ENCODE data around the gene ITLN1.

DNA sequence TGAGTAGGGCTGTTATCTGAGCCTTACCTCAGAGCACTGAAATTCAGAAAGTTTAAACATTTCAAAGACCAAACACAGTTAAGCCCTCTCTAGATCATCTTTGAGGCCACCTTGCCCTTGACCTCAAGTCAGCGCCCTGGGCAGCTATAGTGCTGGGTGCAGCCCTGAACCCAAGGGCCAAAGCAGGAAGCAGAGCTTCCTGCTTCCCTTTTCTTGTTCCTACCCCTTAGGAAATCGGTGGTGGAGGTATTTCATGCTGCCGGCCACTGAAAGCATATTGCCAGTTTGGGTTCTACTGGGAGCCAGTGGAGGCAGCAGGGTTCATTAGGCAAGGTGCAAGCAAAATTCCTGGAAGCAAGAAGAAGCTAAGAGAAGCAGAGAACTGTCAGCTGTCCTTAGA, 48.4 kb downstream of the ITLN1 start:
- TF ChIP-seq, protein P1, sequence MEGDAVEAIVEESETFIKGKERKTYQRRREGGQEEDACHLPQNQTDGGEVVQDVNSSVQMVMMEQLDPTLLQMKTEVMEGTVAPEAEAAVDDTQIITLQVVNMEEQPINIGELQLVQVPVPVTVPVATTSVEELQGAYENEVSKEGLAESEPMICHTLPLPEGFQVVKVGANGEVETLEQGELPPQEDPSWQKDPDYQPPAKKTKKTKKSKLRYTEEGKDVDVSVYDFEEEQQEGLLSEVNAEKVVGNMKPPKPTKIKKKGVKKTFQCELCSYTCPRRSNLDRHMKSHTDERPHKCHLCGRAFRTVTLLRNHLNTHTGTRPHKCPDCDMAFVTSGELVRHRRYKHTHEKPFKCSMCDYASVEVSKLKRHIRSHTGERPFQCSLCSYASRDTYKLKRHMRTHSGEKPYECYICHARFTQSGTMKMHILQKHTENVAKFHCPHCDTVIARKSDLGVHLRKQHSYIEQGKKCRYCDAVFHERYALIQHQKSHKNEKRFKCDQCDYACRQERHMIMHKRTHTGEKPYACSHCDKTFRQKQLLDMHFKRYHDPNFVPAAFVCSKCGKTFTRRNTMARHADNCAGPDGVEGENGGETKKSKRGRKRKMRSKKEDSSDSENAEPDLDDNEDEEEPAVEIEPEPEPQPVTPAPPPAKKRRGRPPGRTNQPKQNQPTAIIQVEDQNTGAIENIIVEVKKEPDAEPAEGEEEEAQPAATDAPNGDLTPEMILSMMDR (tag by site-specific recombination; IDR thresholded peaks at IDR 0.05): no peak
- TF ChIP-seq ZBTB7A (tag by site-specific recombination; IDR thresholded peaks at IDR 0.05; ENCODE audit: low read depth): no peak
- no peak for TF ChIP-seq ZNF792 (tag by site-specific recombination; IDR thresholded peaks at IDR 0.05)
- TF ChIP-seq, protein P2, sequence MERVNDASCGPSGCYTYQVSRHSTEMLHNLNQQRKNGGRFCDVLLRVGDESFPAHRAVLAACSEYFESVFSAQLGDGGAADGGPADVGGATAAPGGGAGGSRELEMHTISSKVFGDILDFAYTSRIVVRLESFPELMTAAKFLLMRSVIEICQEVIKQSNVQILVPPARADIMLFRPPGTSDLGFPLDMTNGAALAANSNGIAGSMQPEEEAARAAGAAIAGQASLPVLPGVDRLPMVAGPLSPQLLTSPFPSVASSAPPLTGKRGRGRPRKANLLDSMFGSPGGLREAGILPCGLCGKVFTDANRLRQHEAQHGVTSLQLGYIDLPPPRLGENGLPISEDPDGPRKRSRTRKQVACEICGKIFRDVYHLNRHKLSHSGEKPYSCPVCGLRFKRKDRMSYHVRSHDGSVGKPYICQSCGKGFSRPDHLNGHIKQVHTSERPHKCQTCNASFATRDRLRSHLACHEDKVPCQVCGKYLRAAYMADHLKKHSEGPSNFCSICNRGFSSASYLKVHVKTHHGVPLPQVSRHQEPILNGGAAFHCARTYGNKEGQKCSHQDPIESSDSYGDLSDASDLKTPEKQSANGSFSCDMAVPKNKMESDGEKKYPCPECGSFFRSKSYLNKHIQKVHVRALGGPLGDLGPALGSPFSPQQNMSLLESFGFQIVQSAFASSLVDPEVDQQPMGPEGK (tag by site-specific recombination; IDR thresholded peaks at IDR 0.05): no peak
- TF ChIP-seq YY1 (tag by site-specific recombination; IDR thresholded peaks at IDR 0.05): no peak
